ENCODE data around the gene FBXO5. TPM values are rescaled to one million over a fixed set of nuclear protein-coding genes. Genes with fewer than 3 reads are reported as not detected.
A peak's percentile ranks its signal among the peaks of the same experiment; 100 is the strongest.

The FBXO5 gene
- 9.4 TPM for total RNA-seq (ENCODE audit: unreplicated experiment)
- long read RNA-seq, partial matches to known transcripts = 0 of 6 reads
- long read RNA-seq, other reads (novel, unspliced or antisense) = 0 of 6 reads

GRCh38 chr6:152982904-152983636, at the start of gene FBXO5:
Gene FBXO5, minus strand, starts transcription at chr6:152983041. Its CDS starts 82 bp downstream, at chr6:152982959.
- H3K4me1 Mint-ChIP-seq (ENCODE audit: unreplicated experiment) = peaks cover 25% of the 10 kb centered on the region
- H3K4me3 Mint-ChIP-seq (ENCODE audit: unreplicated experiment) = peak within 1 kb of the TSS; percentile 99
- peak; percentile 96 for DNase-seq (ENCODE audit: low spot score)
- peak within 1 kb of the TSS; percentile 98 for H3K27ac Mint-ChIP-seq (ENCODE audit: unreplicated experiment)
- no peaks in the 10 kb centered on the region for H3K9me3 Mint-ChIP-seq (ENCODE audit: unreplicated experiment)
- peaks cover 4% of the 10 kb centered on the region for H3K36me3 Mint-ChIP-seq (ENCODE audit: low read depth, unreplicated experiment)
- no peak for TF ChIP-seq CTCF (IDR thresholded peaks at IDR 0.05; ENCODE audit: unreplicated experiment)
- peaks cover 3% of the 10 kb centered on the region for H3K27me3 Mint-ChIP-seq (ENCODE audit: unreplicated experiment)

- no peaks in the 10 kb centered on the region for H3K27me3 Mint-ChIP-seq (ENCODE audit: unreplicated experiment)
- H3K36me3 Mint-ChIP-seq (ENCODE audit: low read depth, unreplicated experiment) = no peaks in the 10 kb centered on the region
- no peaks in the 10 kb centered on the region for H3K9me3 Mint-ChIP-seq (ENCODE audit: unreplicated experiment)
- no peak overlapping the region for H3K4me3 Mint-ChIP-seq (ENCODE audit: unreplicated experiment)
- H3K27ac Mint-ChIP-seq (ENCODE audit: unreplicated experiment) = no peak overlapping the region
- TF ChIP-seq CTCF (IDR thresholded peaks at IDR 0.05; ENCODE audit: unreplicated experiment) = no peak
- DNase-seq (ENCODE audit: low spot score) = no peak
- H3K4me1 Mint-ChIP-seq (ENCODE audit: unreplicated experiment) = peaks cover 14% of the 10 kb centered on the region
These were observed 49.5 kb upstream of the FBXO5 start for GRCh38 chr6:153032255-153032882.

- TF ChIP-seq CTCF (IDR thresholded peaks at IDR 0.05; ENCODE audit: unreplicated experiment) = no peak
- Mint-ChIP-seq H3K9me3 (ENCODE audit: unreplicated experiment) (no peaks in the 10 kb centered on the region), H3K27ac (ENCODE audit: unreplicated experiment) (peak overlapping the region; percentile 44), H3K4me1 (ENCODE audit: unreplicated experiment) (peaks cover 14% of the 10 kb centered on the region), H3K27me3 (ENCODE audit: unreplicated experiment) (no peaks in the 10 kb centered on the region), H3K4me3 (ENCODE audit: unreplicated experiment) (no peak overlapping the region), H3K36me3 (ENCODE audit: low read depth, unreplicated experiment) (no peaks in the 10 kb centered on the region)
- no peak for DNase-seq (ENCODE audit: low spot score)
These were observed 48.6 kb upstream of the FBXO5 start for GRCh38 chr6:153031335-153031955.

- no peaks in the 10 kb centered on the region for H3K27me3 Mint-ChIP-seq (ENCODE audit: unreplicated experiment)
- no peak for TF ChIP-seq CTCF (IDR thresholded peaks at IDR 0.05; ENCODE audit: unreplicated experiment)
- H3K9me3 Mint-ChIP-seq (ENCODE audit: unreplicated experiment) = no peaks in the 10 kb centered on the region
- H3K4me3 Mint-ChIP-seq (ENCODE audit: unreplicated experiment) = no peak overlapping the region
- no peaks in the 10 kb centered on the region for H3K36me3 Mint-ChIP-seq (ENCODE audit: low read depth, unreplicated experiment)
- DNase-seq (ENCODE audit: low spot score) = no peak
- H3K27ac Mint-ChIP-seq (ENCODE audit: unreplicated experiment) = no peak overlapping the region
- peaks cover 14% of the 10 kb centered on the region for H3K4me1 Mint-ChIP-seq (ENCODE audit: unreplicated experiment)
These were observed 46.1 kb upstream of the FBXO5 start for GRCh38 chr6:153028963-153029362.
